HG02571 (cell line): ENCODE data around the gene HMHB1.

Source experiments
- ATAC-seq: cut with Tn5 transposase; IDR thresholded peaks from one replicate; pipeline ENCODE4 v1.9.1; 2021; ENCODE audit warnings: mild to moderate bottlenecking, moderate library complexity; ENCODE audit not compliant: unreplicated experiment

The HMHB1 gene

GRCh38 chr5:143812085-143812705 lies at the start of gene HMHB1:
Gene HMHB1, plus strand, starts transcription at chr5:143812161.
- ATAC-seq, result no peak

- ATAC-seq, result no peak
Observed at GRCh38 chr5:143762636-143763220, 49.2 kb upstream of the HMHB1 start.

GRCh38 chr5:143767162-143767561 lies 44.8 kb upstream of the HMHB1 start:
- ATAC-seq, result no peak

GRCh38 chr5:143769026-143769786 lies 42.8 kb upstream of the HMHB1 start:
- ATAC-seq, result no peak

GRCh38 chr5:143770450-143770849 lies 41.5 kb upstream of the HMHB1 start:
- ATAC-seq, result no peak

- no peak for ATAC-seq
Observed at GRCh38 chr5:143771189-143771588, 40.8 kb upstream of the HMHB1 start.

GRCh38 chr5:143771602-143772001 lies 40.4 kb upstream of the HMHB1 start:
- ATAC-seq, result no peak

- ATAC-seq, result no peak
Observed at GRCh38 chr5:143772621-143773020, 39.3 kb upstream of the HMHB1 start.

- ATAC-seq, result no peak
Observed at GRCh38 chr5:143775258-143775657, 36.7 kb upstream of the HMHB1 start.

- ATAC-seq, result no peak
Observed at GRCh38 chr5:143776951-143777350, 35.0 kb upstream of the HMHB1 start.

- ATAC-seq, result no peak
Observed at GRCh38 chr5:143779506-143779905, 32.5 kb upstream of the HMHB1 start.

- no peak for ATAC-seq
Observed at GRCh38 chr5:143781993-143782520, 29.9 kb upstream of the HMHB1 start.

- ATAC-seq, result no peak
Observed at GRCh38 chr5:143782588-143783386, 29.2 kb upstream of the HMHB1 start.

GRCh38 chr5:143788401-143788800 lies 23.6 kb upstream of the HMHB1 start:
- no peak for ATAC-seq

- no peak for ATAC-seq
Observed at GRCh38 chr5:143790457-143791112, 21.4 kb upstream of the HMHB1 start.

- ATAC-seq, result no peak
Observed at GRCh38 chr5:143791848-143792731, 19.9 kb upstream of the HMHB1 start.

GRCh38 chr5:143793249-143793648 lies 18.7 kb upstream of the HMHB1 start:
- no peak for ATAC-seq

- no peak for ATAC-seq
Observed at GRCh38 chr5:143796125-143796524, 15.8 kb upstream of the HMHB1 start.

GRCh38 chr5:143796753-143797152 lies 15.2 kb upstream of the HMHB1 start:
- ATAC-seq, result no peak

GRCh38 chr5:143800715-143801114 lies 11.2 kb upstream of the HMHB1 start:
- no peak for ATAC-seq
